Measurements from ENCODE around the gene SYNGR3.

DNA sequence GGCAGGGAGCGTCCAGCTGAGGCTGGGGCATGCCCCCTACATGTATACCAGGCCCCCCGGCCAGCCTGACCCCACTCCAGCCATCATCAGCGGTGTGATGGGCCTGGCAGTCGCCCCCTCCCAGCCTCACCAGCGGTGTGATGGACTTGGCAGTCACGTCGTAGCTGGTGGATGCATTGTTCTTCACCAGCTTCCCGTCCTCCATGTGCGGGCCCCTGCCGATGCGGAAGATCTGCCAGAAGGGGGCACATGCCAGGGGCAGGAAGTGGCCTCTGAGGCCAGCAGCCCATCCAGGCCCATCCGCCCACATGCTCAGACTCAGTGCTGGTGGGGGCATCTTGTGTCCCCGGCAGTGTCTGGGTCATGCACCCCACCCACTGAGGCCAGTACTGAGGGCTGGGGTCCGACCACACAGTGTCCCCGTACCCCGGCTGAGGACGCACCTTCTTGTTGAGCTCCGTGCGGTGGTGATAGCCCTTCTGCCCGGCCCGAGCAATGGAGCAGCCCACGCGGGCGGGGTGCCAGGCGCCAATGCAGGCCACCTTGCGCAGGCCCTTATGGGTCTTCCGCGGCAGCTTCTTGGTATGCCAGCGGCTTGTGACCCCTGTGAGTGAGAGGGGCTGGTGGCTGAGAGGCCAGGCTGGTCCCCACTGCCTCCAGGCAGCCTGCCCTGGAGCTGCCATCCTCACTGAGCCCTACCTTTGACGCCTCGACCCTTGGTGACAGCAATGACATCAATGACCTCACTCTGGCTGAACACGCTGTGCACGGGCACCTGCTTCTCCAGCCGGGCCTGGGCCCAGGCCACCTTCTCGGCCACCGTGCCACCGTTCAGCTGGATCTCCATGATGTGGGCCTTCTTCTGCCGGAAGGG lies 43.0 kb upstream of the SYNGR3 start:
- no peak for TF ChIP-seq POLR2AphosphoS5 (IDR thresholded peaks at IDR 0.05)
- TF ChIP-seq, protein P1, sequence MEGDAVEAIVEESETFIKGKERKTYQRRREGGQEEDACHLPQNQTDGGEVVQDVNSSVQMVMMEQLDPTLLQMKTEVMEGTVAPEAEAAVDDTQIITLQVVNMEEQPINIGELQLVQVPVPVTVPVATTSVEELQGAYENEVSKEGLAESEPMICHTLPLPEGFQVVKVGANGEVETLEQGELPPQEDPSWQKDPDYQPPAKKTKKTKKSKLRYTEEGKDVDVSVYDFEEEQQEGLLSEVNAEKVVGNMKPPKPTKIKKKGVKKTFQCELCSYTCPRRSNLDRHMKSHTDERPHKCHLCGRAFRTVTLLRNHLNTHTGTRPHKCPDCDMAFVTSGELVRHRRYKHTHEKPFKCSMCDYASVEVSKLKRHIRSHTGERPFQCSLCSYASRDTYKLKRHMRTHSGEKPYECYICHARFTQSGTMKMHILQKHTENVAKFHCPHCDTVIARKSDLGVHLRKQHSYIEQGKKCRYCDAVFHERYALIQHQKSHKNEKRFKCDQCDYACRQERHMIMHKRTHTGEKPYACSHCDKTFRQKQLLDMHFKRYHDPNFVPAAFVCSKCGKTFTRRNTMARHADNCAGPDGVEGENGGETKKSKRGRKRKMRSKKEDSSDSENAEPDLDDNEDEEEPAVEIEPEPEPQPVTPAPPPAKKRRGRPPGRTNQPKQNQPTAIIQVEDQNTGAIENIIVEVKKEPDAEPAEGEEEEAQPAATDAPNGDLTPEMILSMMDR (IDR thresholded peaks at IDR 0.05), result no peak
- TF ChIP-seq POLR2A (IDR thresholded peaks at IDR 0.05; ENCODE audit: low read depth), result no peak
- no peak for TF ChIP-seq EP300 (IDR thresholded peaks at IDR 0.05)

Data from esophagus muscularis mucosa (tissue), 4 donors.